Islet of Langerhans (tissue), 1 donor: ENCODE measurements around the gene TESK1.
"Not testable (repeated sequence)": the region's sequence is repeated elsewhere in the genome, so short reads cannot be mapped to it uniquely, and the experiment has no call there.

Experiments used
- FAIRE-seq: peaks from one replicate; lab custom pipeline; 2011; peaks lifted over from hg19 to GRCh38; lab: Jason Lieb, UNC

The TESK1 gene

DNA sequence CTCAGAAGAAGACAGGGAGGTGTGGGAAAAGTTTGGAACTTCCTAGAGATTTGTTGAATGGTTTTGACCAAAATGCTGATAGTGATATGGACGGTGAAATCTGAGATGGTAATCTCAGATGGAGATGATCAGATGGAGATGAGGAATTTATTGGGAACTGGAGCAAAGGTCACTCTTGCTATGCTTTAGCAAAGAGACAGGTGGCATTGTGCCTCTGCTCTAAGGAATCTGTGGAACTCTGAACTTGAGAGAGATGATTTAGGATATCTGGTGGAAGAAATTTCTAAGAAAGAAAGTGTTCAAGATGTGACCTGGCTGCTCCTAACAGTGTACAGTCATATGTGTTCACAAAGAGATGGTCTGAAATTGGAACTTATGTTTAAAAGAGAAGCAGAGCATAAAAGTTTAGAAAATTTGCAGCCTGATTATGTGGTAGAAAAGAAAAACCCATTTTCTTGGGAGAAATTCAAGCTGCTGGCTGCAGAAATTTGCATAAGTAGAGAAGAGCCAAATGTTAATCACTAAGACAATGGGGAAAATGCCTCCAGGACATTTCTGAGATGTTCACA is 25.3 kb upstream of the TESK1 start:
- not testable (repeated sequence) for FAIRE-seq

DNA sequence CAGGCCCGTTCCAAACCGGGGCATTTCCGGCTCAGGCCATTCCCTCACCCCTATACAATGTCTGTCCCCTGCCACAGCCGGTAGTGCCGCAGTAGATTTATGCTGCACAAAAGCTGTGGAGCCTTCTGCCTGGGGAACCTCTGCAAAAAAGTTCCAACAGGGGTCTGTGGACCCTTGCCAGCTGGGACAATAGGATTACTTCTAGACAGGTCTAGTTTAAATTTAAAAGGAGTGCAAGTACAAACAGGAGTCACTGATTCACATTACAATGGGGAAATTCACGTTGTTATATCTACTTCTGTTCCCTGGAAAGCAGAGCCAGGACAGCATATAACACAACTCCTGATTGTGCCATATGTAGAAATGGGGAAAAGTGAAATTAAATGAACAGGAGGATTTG is 21.5 kb upstream of the TESK1 start:
- not testable (repeated sequence) for FAIRE-seq

DNA sequence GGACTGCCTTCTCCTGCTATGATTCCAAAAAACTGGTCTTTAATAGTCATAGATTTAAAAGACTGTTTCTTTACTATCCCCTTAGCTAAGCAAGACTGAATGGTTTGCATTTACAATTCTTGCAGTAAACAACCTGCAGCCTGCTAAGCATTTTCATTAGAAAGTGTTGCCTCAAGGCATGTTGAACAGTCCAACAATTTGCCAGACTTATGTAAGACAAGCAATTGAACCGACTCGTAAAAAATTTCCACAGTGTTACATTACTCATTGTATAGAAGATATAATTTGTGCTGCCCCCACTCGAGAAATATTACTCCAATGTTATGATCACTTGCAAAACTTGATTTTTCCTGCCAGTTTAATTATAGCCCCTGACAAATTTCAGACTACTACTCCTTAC is 20.4 kb upstream of the TESK1 start:
- not testable (repeated sequence) for FAIRE-seq

DNA sequence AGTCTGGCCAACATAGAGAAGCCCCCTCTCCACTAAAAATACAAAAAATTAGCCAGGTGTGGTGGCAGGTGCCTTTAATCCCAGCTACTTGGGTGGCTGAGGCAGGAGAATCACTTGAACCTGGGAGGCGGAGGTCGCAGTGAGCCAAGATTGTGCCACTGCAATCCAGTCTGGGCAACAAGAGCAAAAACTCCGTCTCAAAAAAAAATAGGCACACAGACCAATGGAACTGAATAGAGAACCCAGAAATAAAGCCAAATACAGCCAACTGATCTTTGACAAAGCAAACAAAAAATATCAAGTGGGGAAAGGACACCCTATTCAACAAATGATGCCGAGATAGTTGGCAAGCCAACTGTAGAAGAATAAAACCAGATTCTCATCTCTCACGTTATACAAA is 16.6 kb upstream of the TESK1 start:
- not testable (repeated sequence) for FAIRE-seq

DNA sequence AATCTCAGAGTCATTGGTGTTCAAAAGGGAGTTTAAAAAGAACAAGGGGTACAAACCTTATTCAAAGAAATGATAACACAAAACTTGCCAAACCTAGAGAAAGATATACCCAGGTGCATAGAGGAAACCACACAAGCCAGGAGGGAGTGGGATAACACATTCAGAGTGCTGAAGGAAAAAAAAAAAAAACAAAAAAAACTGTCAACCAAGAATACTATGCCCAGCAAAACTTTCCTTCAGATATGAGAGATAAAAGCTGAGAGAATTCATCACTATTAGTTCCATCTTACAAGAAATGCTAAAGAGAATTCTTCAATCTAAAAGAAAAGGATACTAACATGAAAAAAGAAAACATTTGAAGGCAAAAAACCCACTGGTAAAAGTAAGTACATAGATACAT is 11.5 kb upstream of the TESK1 start:
- FAIRE-seq, result peak; percentile 61

DNA sequence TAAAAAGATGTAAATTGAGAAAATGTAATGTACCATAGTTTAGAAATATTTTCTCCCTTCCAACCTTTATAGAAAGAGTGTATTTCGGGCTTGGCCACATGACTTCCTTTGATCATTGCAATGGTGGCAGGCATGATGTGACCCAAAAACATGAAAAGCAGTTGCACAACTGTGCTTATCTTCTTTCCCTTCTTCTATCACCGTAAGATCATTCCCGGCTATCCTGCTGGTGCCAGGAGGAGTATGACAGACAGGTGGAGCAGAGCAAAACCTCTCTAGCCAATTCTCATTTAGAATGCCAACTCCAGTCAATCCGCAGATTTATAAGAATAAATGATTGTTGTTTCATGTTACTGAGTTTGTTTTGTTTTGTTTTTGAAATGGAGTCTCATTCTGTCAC is 10.6 kb upstream of the TESK1 start:
- FAIRE-seq, result no peak

DNA sequence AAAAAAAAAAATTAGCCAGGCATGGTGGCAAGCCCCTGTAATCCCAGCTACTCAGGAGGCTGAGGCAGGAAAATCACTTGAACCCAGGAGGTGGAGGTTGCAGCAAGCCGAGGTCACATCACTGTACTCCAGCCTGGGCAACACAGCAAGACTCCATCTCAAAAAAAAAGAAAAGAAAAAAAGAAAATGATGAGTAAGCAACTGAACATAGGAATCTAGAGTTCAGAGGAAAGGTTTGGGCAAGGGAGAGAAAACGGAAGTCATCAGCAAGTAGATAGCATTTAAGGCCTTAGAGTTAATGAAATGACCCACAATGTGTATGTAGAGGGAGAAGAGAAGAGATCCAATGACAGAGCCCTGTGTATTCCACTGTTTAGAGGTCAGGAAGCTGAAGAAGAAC is 8.2 kb upstream of the TESK1 start:
- not testable (repeated sequence) for FAIRE-seq

DNA sequence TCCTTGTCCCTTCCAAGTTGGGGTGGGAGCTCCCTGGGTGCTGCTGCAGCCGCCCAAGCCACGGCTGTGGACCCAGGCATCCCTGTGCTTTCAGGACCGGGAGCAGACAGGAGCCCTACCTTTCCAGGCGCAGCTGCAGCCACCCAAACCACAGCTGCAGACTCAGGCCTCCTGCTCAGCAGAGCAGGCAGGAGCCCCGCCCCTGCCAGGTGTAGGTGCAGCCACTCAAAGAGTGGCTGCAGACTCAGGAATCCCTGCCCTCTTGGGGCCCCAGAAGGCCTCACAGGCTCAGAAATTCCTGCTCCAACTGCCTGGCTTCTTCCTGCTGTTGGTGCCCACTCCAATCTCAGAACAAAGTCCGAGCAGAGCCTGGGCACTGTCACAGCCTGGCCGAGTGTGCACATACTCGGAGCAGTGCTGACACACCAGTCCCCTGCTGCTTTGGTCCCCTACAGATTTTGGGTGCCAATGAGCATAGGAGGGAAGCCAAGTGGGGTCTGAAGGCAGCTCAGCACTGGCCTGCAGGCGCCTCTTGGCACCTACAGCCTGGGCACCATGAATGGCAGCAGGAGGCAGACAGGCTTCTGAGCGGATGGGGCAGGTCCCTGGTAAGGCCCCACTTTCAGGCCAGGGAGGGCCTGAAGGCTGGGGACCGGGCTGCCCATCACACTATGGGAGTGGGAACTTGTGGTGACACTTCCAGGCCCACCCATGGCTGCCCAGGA is 6.0 kb upstream of the TESK1 start:
- no peak for FAIRE-seq

DNA sequence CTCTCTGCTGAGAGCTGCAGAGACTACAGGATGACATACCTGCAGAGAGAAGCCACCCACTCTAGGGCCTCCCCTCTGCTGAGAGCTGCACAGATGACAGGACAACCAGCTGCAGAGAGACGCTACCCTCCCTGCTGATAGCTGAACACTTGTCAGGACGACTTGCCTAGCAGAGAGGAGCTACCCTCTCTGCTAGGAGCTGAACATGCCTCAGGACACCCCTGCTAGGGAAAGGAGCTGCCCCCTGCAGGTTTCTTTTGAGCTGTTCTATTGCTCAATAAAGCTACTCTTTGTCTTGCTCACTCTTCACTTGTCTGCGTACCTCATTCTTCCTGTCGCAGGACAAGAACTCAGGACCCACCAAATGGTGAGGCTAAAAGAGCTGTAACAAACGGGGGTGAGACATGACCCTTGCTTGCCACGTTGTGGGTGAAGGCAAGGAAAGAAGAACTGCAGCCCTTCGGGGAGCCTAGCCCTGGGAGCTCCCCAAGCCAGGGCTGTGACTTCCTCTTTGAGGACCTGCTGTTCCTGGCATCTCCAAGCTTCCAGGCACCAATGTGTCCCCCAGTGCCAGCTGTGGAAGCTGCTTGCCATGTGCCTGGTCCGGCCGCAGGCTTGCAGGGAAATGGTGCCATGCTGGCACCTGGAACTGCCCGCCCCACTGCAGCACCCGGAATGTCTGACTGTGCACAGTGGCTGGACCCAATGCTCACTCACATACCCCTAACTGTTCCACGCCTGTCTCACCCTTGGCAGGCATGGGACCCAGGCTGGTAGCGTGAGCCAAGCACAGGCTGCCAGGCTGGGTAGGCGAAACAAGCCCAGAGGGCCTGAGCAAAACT is 5.1 kb upstream of the TESK1 start:
- no peak for FAIRE-seq

DNA sequence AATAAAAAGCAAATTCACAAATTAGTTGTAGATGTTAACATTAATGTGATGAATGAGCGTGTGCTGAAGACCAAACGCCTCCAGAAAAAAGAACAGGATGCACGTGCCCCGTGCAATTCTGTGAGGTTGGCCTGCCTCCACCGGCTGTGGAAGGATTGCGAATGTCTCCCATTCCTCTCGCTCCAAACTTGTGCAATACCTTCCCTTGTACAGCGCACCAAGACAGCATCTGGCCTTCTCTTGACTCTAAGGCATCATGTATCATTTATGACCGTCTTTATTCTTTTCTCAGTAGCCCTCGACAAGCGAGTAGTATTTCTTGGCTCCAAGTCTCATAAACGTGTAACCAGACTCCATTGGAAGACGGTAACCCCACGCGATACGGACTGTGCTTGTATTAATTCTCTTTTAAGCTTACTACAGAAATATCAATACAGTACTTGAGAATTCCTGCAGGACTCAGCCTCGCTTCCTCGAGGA is 1.5 kb upstream of the TESK1 start:
- no peak for FAIRE-seq

DNA sequence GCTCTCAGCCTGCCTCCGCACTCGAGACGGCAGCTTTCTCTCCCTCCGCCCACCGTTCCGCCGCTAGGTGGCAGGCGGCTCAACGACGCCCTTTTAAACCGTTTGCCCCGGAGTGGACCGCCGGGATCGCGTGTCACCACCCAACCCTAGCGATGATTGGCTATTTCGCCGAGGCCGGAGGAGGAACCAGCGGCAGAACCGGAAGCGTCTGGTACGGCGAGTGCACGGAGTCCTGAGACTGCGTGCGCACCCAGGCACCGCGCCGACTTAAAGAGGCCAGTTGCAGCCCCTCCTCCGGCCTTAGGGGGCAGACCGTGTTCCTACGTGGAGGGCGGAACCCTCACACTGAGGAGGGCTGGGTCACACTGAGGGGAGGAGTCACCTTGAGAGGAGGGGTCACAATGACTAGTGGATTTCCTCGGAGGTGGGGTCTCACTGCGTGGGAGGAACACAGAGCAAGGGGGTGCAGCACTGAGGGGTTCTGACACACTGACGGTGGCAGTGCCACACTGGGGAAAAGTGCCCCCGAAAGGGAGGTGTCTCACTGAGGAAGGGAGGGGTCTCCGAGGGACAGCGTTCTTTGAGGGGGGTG is 980 bp upstream of the TESK1 start:
- peak; percentile 47 for FAIRE-seq

DNA sequence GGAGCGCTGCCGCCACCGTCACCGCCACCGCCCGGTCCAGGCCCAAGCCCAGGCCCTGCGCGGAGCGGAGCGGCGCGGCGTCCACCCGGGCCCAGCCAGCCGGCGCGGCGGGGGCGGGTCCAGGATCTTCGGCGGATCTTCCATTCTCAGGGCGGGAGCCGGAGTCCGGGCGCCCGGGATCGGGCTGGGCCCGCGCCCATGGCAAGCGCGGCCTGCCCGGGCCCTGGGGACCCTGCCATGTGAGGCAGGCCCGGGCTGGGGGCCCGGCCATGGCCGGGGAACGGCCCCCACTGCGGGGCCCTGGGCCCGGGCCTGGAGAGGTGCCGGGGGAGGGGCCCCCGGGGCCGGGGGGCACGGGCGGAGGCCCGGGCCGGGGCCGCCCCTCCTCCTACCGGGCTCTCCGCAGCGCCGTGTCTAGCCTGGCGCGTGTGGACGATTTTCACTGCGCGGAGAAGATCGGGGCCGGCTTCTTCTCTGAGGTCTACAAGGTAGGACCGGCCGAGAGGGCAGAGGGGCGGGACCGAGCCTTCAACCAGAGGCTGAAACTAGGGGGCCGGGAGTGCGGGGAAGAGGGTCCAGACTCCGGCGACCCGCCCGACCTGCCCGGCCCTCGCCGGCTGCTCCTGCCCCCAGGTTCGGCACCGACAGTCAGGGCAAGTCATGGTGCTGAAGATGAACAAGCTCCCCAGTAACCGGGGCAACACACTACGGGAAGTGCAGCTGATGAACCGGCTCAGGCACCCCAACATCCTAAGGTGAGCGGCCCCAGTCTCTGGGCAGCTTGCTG is 482 bp downstream of the TESK1 start:
- FAIRE-seq, result no peak

DNA sequence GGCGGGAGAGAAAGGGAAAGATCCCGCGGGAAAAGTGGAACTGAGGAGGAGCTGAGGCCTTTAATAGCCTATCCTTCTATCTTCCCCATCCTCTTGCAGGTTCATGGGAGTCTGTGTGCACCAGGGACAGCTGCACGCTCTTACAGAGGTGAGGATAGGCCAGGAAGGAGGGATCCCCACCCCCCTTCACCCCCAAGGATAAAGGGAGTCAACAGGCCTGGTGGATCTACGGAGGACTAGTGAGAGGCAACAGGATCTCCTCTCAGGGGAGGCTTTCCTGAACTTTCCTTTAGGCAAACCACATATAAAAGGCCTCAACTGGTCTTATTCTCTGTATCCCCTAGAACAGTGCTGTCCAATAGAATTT is 1.1 kb downstream of the TESK1 start:
- FAIRE-seq, result no peak

DNA sequence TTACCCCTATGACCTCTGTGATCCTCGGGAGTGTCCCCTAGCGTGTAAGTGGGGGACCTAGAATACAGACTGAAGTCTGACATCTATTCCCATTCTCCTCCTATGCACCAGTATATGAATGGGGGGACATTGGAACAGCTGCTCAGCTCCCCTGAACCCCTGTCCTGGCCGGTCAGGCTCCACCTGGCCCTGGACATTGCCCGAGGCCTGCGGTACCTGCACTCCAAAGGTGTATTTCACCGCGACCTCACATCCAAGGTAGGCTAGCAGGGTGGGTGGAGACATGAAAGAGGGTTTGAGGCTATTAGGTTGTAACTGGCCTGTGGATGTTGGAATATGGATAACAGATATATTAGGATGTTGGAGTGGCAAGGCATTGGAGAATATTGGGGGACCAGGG is 1.7 kb downstream of the TESK1 start:
- no peak for FAIRE-seq

DNA sequence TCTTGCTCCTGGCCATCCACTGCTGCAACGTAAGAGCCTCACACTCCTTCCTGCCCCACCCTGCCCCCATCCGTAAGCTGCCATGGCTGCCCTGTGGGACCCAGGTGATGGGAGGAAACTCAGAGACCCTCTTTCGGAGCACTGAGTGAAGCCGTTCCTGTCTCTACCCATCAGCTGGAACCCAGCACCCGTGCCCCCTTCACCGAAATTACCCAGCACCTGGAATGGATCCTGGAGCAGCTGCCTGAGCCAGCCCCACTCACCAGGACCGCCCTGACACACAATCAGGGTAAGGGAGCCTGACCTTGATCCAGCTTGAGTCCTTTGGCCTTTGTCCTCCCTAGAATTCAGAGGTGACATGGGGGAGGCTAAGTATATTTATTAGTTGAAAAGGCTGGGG is 3.2 kb downstream of the TESK1 start:
- no peak for FAIRE-seq

DNA sequence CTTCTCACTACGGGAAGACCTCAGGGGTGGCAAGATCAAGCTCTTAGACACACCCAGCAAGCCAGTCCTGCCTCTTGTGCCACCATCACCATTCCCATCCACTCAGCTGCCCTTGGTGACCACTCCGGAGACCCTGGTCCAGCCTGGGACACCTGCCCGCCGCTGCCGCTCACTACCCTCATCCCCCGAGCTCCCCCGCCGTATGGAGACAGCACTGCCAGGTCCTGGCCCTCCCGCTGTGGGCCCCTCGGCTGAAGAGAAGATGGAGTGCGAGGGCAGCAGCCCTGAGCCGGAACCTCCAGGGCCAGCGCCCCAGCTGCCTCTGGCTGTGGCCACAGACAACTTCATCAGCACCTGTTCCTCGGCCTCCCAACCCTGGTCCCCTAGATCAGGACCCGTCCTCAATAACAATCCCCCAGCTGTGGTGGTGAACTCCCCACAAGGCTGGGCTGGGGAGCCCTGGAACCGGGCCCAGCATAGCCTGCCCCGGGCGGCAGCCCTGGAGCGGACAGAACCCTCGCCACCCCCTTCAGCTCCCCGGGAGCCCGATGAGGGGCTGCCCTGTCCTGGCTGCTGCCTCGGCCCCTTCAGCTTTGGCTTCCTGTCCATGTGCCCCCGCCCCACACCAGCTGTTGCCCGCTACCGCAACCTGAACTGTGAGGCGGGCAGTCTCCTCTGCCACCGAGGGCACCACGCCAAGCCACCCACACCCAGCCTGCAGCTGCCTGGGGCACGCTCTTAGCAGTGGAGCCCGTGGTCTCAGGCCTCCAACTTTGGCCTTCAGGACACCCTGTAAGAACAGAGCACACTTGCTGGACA is 4.1 kb downstream of the TESK1 start:
- no peak for FAIRE-seq

DNA sequence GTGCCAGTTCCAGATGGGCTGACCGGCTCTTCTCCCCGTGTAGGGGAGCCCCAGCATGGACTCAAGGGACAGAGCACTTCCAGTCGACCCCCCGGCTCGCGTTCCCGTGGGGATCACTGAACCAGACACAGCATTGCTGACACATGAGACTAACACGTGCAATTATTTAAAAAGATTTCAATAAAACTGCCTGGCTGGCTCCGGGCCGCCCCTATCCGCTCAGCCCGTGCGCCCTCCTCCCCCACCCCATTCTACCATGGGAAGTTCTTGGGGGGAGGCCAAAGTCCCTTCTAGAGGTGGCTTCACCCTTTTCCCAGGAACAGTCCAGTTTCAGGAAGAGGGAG is 4.7 kb downstream of the TESK1 start:
- no peak for FAIRE-seq

DNA sequence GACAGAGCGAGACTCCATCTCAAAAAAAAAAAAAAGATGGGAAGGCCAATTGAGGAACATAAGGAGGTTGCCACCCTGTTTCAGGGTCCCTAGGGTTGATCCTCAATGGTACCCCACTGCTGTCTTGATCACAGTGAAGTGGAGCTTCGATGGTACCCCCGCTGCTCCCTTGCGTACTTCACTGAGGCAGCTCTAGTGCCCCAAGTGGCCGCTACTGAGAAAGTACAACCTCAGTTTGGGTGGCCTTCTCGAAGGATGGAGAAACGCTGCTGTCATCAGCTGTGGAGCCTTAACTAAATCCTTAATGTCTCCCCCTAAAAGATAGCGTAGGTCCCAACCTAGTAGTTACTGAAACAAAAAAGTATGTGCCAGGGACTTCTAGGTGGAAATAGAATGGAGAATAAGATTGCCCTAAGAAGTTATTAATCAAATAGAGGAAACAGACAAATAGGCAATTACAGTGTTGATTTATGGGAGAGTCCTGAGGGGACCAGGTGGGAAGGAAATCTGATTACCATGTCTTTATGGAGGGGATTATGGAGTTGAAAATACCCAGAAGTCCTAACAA is 6.3 kb downstream of the TESK1 start:
- FAIRE-seq, result no peak

DNA sequence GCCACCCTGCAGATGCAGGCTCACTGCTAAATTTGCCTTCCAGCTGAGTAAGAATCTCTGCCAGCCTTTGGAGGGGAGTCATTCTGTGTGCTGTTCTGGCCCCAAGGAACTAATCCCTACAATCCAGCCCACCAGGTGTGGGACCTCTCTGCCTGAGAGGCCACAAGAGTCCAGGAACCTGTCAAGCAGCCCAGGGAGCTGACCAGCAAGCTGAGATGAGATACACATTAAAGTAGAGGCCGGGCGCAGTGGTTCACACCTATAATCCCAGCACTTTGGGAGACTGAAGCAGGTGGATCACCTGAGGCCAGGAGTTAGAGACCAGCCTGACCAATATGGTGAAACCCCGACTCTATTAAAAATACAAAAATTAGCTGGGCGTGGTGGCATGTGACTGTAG is 7.0 kb downstream of the TESK1 start:
- FAIRE-seq, result not testable (repeated sequence)

DNA sequence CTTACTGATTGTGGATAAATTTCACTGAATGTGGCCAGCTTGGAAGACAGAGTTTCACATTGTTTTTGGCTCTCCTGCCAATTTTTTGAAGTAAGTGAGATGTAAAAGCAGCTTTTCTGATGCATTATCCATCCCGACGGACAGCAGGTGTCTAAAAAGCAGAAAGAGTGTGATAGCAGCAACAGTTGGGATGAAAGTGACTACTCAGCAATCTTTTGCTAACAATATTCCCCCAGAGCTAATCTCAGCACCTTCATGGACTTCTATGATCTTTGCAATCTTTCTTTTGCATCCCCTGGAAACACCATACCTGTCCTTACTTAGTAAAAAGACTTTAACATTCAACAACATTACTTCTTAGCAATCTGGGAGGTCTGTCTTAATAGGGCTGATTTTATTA is 7.8 kb downstream of the TESK1 start:
- FAIRE-seq, result no peak
